A673 (cell line): ENCODE results near the gene EPHA5. TPM values are rescaled to one million over a fixed set of nuclear protein-coding genes. Genes with fewer than 3 reads are reported as not detected.

Experiments used
- BruUV-seq: library from RNA; stranded (reverse); fragments of 400-500 nt; replicated peaks from 2 replicates; lab custom pipeline; 2021; lab: Mats Ljungman, UMichigan
- CTCF ChIA-PET: fragments of 300-600 bp; sonication (Branson Sonifier 250); formaldehyde crosslinking; loops from one replicate; lab custom pipeline; 2022; ENCODE audit warnings: antibody characterized with exemption; lab: Charles Lee
- POLR2A ChIA-PET: fragments of 300-600 bp; sonication (Branson Sonifier 250); formaldehyde crosslinking; loops from one replicate; lab custom pipeline; 2022; ENCODE audit warnings: antibody characterized with exemption; ENCODE audit not compliant: low non-redundant PET; lab: Charles Lee
- DNase-seq: peaks from one replicate; pipeline ENCODE4 v3.0.0-alpha.2; 2015; ENCODE audit warnings: low spot score
- H3K27ac ChIP-seq: fragments of 200-600 bp; sonication (generic); 2 replicates; pipeline ENCODE4 v1.5.1; 2016; ENCODE audit warnings: mixed run types, low read depth, mild to moderate bottlenecking, mixed read lengths, antibody characterized with exemption, low read length; ENCODE audit not compliant: poor library complexity, severe bottlenecking
- H3K27me3 ChIP-seq: fragments of 200-600 bp; sonication (generic); replicated peaks from 2 replicates; pipeline ENCODE4 v1.6.1; 2017; ENCODE audit warnings: mixed run types, low read depth, mild to moderate bottlenecking, mixed read lengths, antibody characterized with exemption, low read length; ENCODE audit not compliant: insufficient read depth, poor library complexity
- H3K36me3 ChIP-seq: fragments of 200-600 bp; sonication (generic); 2 replicates; pipeline ENCODE4 v1.6.1; 2016; ENCODE audit warnings: mixed run types, mild to moderate bottlenecking, mixed read lengths, antibody characterized with exemption, low read length; ENCODE audit not compliant: insufficient read depth, poor library complexity, severe bottlenecking
- H3K4me1 ChIP-seq: fragments of 200-600 bp; sonication (generic); 2 replicates; pipeline ENCODE4 v1.6.1; 2017; ENCODE audit warnings: mixed run types, mild to moderate bottlenecking, mixed read lengths, antibody characterized with exemption, low read length; ENCODE audit not compliant: insufficient read depth, poor library complexity, severe bottlenecking
- H3K4me3 ChIP-seq: fragments of 200-600 bp; sonication (generic); 2 replicates; pipeline ENCODE4 v1.5.1; 2016; ENCODE audit warnings: low read depth, mixed run types, mild to moderate bottlenecking, mixed read lengths, low read length; ENCODE audit not compliant: poor library complexity, severe bottlenecking
- H3K9me3 ChIP-seq: fragments of 200-600 bp; sonication (generic); 2 replicates; pipeline ENCODE4 v1.6.1; 2016; ENCODE audit warnings: mixed run types, low read depth, mild to moderate bottlenecking, mixed read lengths, antibody characterized with exemption, low read length; ENCODE audit not compliant: poor library complexity, severe bottlenecking
- EZH2 ChIP-seq: fragments of 200-600 bp; sonication (generic); IDR thresholded peaks from 2 replicates; pipeline ENCODE4 v1.6.1; 2017; ENCODE audit warnings: borderline replicate concordance, low read depth, mild to moderate bottlenecking, mixed read lengths, antibody characterized with exemption, low read length; ENCODE audit not compliant: poor library complexity, severe bottlenecking
- intact Hi-C: fragments of 100-400 bp; cut with micrococcal nuclease; formaldehyde crosslinking; loops from one replicate; pipeline ENCODE4 v1.10.0; 2022; ENCODE audit not compliant: unreplicated experiment
- total RNA-seq: library from RNA; stranded (reverse); gene quantifications from 2 replicates; pipeline ENCODE4 v1.2.3, GENCODE V29; 2021
- TF ChIP-seq, protein P1 (sequence below): fragments of 300-800, 200-600 bp; sonication (generic); conservative IDR thresholded peaks from 2 replicates; pipeline ENCODE4 v1.5.1; 2017; ENCODE audit warnings: low read depth, mild to moderate bottlenecking, antibody characterized with exemption, low read length, moderate library complexity, mixed read lengths

EPHA5 gene
- total RNA-seq, 1 experiment from 2014 or later, result 6.0 TPM

DNA sequence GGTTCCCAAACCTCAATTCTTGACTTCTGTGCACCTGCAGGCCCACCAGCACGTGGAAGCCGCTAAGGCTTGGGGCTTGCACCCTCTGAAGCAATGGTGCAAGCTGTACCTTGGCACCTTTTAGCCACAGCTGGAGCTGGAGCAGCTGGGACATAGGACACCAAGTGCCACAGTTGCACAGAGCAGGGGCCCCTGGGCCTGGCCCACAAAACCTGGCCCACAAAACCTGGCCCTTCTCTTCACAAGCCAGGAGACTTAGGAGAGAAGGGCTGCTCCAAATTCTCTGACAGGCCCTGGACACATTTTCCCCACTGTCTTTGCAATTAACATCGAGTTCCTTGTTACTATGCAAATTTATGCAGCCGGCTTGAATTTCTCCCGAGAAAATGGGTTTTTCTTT, 197.8 kb downstream of the EPHA5 start:
- no peaks in the 10 kb centered on the region for H3K27me3 ChIP-seq
- TF ChIP-seq, protein P1, sequence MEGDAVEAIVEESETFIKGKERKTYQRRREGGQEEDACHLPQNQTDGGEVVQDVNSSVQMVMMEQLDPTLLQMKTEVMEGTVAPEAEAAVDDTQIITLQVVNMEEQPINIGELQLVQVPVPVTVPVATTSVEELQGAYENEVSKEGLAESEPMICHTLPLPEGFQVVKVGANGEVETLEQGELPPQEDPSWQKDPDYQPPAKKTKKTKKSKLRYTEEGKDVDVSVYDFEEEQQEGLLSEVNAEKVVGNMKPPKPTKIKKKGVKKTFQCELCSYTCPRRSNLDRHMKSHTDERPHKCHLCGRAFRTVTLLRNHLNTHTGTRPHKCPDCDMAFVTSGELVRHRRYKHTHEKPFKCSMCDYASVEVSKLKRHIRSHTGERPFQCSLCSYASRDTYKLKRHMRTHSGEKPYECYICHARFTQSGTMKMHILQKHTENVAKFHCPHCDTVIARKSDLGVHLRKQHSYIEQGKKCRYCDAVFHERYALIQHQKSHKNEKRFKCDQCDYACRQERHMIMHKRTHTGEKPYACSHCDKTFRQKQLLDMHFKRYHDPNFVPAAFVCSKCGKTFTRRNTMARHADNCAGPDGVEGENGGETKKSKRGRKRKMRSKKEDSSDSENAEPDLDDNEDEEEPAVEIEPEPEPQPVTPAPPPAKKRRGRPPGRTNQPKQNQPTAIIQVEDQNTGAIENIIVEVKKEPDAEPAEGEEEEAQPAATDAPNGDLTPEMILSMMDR, result no peak
- no peak for TF ChIP-seq EZH2
- no peak overlapping the region for H3K4me3 ChIP-seq
- ChIA-PET CTCF (no interaction called here), POLR2A (no interaction called here)
- H3K4me1 ChIP-seq, result no peaks in the 10 kb centered on the region
- H3K27ac ChIP-seq, result no peak overlapping the region
- DNase-seq, result no peak
- intact Hi-C loops, result no loop called here
- BruUV-seq, result no TSS peak
- H3K36me3 ChIP-seq, result no peaks in the 10 kb centered on the region
- no peaks in the 10 kb centered on the region for H3K9me3 ChIP-seq

DNA sequence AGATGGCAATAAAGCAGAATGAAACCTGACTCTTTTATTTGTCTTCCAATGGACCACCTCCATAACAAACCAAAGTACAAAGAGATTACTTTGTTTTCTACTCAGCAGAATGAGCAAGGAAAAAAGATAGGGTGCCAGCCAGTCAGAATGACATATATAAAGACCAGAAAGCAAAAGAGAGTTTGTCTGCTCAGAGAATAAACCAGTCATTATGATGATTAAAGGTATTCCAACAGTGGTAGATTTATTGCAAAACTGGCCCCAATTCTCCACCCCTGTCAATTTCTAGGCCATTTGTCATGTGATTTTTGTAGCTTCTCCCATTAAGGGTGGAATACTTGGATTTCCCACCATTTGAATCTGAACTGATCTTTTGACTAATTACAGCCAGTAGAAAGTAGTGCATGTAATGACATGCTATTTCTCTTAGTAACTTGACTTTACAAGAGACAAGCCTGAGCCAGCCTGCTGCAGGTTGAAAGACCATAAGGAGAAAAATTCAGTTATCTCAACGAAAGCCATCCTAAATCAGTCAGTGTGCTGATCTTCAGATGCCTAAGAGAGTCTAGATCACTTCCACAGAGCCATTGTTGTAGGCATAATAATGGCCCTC, 203.1 kb downstream of the EPHA5 start:
- no peaks in the 10 kb centered on the region for H3K36me3 ChIP-seq
- TF ChIP-seq, protein P1, result no peak
- TF ChIP-seq EZH2, result no peak
- no TSS peak for BruUV-seq
- H3K4me3 ChIP-seq, result no peak overlapping the region
- ChIA-PET CTCF (no interaction called here), POLR2A (no interaction called here)
- H3K4me1 ChIP-seq, result no peaks in the 10 kb centered on the region
- intact Hi-C loops, result no loop called here
- H3K27ac ChIP-seq, result no peak overlapping the region
- no peaks in the 10 kb centered on the region for H3K27me3 ChIP-seq
- DNase-seq, result no peak
- H3K9me3 ChIP-seq, result no peaks in the 10 kb centered on the region

DNA sequence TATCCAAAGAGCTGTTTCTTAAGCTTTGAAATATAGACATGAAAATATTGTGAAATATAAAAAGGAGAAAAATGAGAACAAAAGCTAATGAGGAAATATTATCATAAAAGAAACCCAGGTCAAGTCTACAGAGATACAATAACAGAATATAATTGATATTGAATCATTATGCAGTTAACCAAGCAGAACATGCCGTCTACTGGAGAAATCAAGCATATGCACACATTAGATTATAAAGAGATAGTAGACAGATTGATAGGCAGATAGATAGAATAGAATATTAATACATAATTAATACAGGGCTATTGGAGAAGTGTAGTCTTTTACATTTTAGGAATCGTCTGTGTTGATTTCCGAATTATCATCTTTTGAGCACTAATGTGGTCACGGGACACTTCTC, 208.5 kb downstream of the EPHA5 start:
- H3K27me3 ChIP-seq, result no peaks in the 10 kb centered on the region
- TF ChIP-seq EZH2, result no peak
- TF ChIP-seq, protein P1, result peak; percentile 23; the same call in 1 of the 2 replicates
- POLR2A ChIA-PET, result no interaction called here
- no peak for DNase-seq
- no peaks in the 10 kb centered on the region for H3K9me3 ChIP-seq
- CTCF ChIA-PET, result no interaction called here
- H3K36me3 ChIP-seq, result no peaks in the 10 kb centered on the region
- intact Hi-C loops, result no loop called here
- H3K4me1 ChIP-seq, result peaks cover 2% of the 10 kb centered on the region
- H3K4me3 ChIP-seq, result no peak overlapping the region
- no TSS peak for BruUV-seq
- H3K27ac ChIP-seq, result no peak overlapping the region
